GM12873 (cell line): Measurements from ENCODE around the gene FN3K.

Source experiments
- CTCF ChIP-seq: IDR thresholded peaks from 2 replicates; pipeline ENCODE4 v1.5.1; 2012; ENCODE audit warnings: low read depth, mild to moderate bottlenecking, moderate library complexity, low read length, control low read depth; ENCODE audit not compliant: insufficient read depth; ENCODE audit errors: missing control alignments

FN3K gene

GRCh38 chr17:82745524-82745923 is 10.1 kb downstream of the FN3K start:
- no peak for TF ChIP-seq CTCF

- TF ChIP-seq CTCF = no peak
Observed at GRCh38 chr17:82748756-82749155, 13.3 kb downstream of the FN3K start.

GRCh38 chr17:82750241-82750908 is 15.0 kb downstream of the FN3K start:
- TF ChIP-seq CTCF = no peak

- TF ChIP-seq CTCF = no peak
Observed at GRCh38 chr17:82751171-82751570, 15.8 kb downstream of the FN3K start.

- no peak for TF ChIP-seq CTCF
Observed at GRCh38 chr17:82751571-82752370, 16.4 kb downstream of the FN3K start, which contains the start of gene TBCD. TSS of gene TBCD (plus strand) at chr17:82752065. CDS start at chr17:82752194, 129 bp downstream.

GRCh38 chr17:82752371-82753200 is 17.2 kb downstream of the FN3K start:
- TF ChIP-seq CTCF = no peak

GRCh38 chr17:82753201-82753464 is 17.7 kb downstream of the FN3K start:
- no peak for TF ChIP-seq CTCF
